Heart left ventricle (tissue), 16 donors: ENCODE measurements around the gene FBXL14. TPM values are rescaled to one million over a fixed set of nuclear protein-coding genes. Genes with fewer than 3 reads are reported as not detected.
A peak's percentile ranks its signal among the peaks of the same experiment; 100 is the strongest.

Experiments
- ATAC-seq, 4 donors: fragments of 200-7000 bp; cut with Tn5 transposase; one replicate each; pipeline ENCODE4 v1.9.1; 2020 to 2022; ENCODE audit warnings: moderate library complexity in 4 of 4, mild to moderate bottlenecking in 3 of 4, moderate number of reproducible peaks in 1 of 4
- DNase-seq, 5 donors: peaks; one replicate each; pipeline ENCODE4 v3.0.0-alpha.2; 2020
- H3K27ac ChIP-seq, 12 donors: fragments of 200-600 bp; sonication (generic) in 4 of 12; one replicate each; pipeline versions ENCODE4 v1.5.0 to v1.8.0; 2016 to 2022; ENCODE audit warnings: mild to moderate bottlenecking in 2 of 12
- H3K27me3 ChIP-seq, 9 donors: fragments of 200-600 bp; sonication (generic) in 2 of 9; one replicate each; pipeline versions ENCODE4 v1.5.1 to v1.8.0; 2016 to 2022; ENCODE audit warnings: mild to moderate bottlenecking in 3 of 9
- H3K36me3 ChIP-seq, 9 donors: fragments of 200-600 bp; sonication (generic) in 2 of 9; one replicate each; pipeline versions ENCODE4 v1.5.0 to v1.8.0; 2018 to 2022; ENCODE audit warnings: mild to moderate bottlenecking in 2 of 9
- H3K4me1 ChIP-seq, 12 donors: fragments of 200-600 bp; sonication (generic) in 4 of 12; one replicate each; pipeline versions ENCODE4 v1.5.0 to v1.8.0; 2016 to 2022; ENCODE audit warnings: mild to moderate bottlenecking in 3 of 12
- H3K4me3 ChIP-seq, 12 donors: fragments of 200-600 bp; sonication (generic) in 4 of 12; one replicate each; pipeline versions ENCODE4 v1.5.0 to v1.8.0; 2017 to 2022; ENCODE audit warnings: mild to moderate bottlenecking in 9 of 12, moderate library complexity in 4 of 12
- H3K9me3 ChIP-seq, 12 donors: fragments of 200-600 bp; sonication (generic) in 4 of 12; one replicate each; pipeline versions ENCODE4 v1.5.0 to v1.8.0; 2016 to 2022; ENCODE audit warnings: mild to moderate bottlenecking in 1 of 12
- POLR2A ChIP-seq, 2 donors: fragments of 450-650 bp; IDR thresholded peaks; one replicate each; pipeline ENCODE4 v1.6.1; 2017; ENCODE audit warnings: antibody characterized with exemption in 2 of 2, mild to moderate bottlenecking in 2 of 2, moderate library complexity in 2 of 2
- WGBS, 4 donors: extraction: QIAGEN DNeasy Blood & Tissue Kit in 2 of 4; methylation state at CpG; one replicate each; pipeline versions ENCODE4 v1.1.5 to v1.1.7; 2013 to 2018; 5-methylcytosine and 5-hydroxymethylcytosine counted together
- intact Hi-C, 10 donors: fragments of 100-400 bp; cut with DNase I; formaldehyde crosslinking; loops; one replicate each; pipeline versions ENCODE4 v1.11.1 to v1.14.2; 2022
- polyA plus RNA-seq, 2 donors: library from polyadenylated mRNA; stranded (reverse); fragments of 200-250 nt; gene quantifications; one replicate each; pipeline ENCODE4 v1.2.3, GENCODE V29; 2013
- total RNA-seq, 9 donors: library from RNA; depleted of rRNA in 2 of 9; stranded (reverse); fragments of >200 nt in 2 of 9; fragmentation: NEBNext Ultra II Directional in 3 of 9; extraction: Animal tissue kit (Norgen Biotek cat#: 25700) in 3 of 9; gene quantifications; one replicate each; pipeline versions ENCODE4 v1.1.0 to v1.2.4, GENCODE V29; 2016 to 2023
- TF ChIP-seq, protein P1 (sequence below), 12 donors: fragments of 200-600 bp; sonication (generic) in 4 of 12; IDR thresholded peaks; one replicate each; pipeline versions ENCODE4 v1.5.0 to v1.8.0; 2018 to 2022; ENCODE audit warnings: antibody characterized with exemption in 12 of 12, mild to moderate bottlenecking in 5 of 12
- donor health status: ischemic (EF 13 %, LVEDD 7.1; RV severe dilation, severe dysfunction).
- donor health status: healthy with polysubstance abuse.
- donor health status: DM: no; HTN: yes; CAD: no.
- donor health status: DM: no; HTN: no; CAD: no.
- donor health status: ischemic (EF 25% LVEDD 6.9; RV normal size, moderate dysfunction).
- donor health status: ischemic (EF 25% LVEDD 5.7; RV mildly dilated, moderate dysfunction).
- donor health status: healthy.
- donor health status: DM: yes; HTN: yes; CAD: no.
- donor health status: ischemic (EF 35%, LVEDD 5.7; RV mildly dilated, moderate dysfunction).
- donor health status: nonischemic (EF 11% LVEDD 7.7; RV severe dilation, severe dysfunction).
- donor health status: DM: yes; HTN: yes; CAD: no.
- donor health status: PGD.
- donor health status: ischemic (EF 29% LVEDD 5.4; RV normal size, mild dysfunction).
- donor health status: nonischemic (EF 23%, LVEDD 6.1; RV moderate dilation, normal function).

Gene FBXL14
- total and polyA plus RNA-seq, 11 donors = 1.7 to 10.1 (median 8.4) TPM

DNA sequence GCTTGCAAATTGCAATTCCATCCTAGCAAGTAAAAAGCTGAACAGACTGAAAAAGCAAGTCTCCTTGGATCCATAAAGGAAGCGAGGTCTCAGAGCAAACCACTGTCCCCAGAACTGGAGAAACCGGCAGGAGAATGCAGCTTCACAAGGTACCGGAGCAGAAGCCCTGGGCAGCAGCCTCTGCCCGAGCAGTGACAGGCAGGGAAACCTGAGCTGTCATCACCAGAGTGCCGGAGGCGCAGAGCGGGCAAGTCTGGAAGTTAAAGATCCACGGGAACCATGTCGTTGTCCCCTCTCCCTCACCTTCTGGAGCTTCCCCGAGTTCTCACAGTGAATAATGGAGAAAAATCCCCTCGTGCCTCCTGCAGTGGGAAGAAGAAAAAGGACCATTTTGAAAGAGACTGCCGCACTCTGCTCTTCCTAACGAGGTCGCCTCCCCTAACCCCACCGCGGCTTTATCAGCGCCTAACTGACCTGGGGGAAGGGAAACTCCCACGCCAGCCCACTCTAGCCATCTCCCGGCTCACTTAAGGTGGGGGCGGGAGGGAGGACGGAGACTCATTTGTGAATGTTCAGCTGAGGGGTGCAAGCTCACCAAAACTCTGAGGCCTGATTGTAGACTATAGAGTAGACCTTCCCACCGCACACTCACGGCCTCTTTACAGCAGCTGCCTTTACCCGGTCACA, 27.8 kb downstream of the FBXL14 start:
- 78 to 85% (median 83%) methylated on average over 24 of the region's 24 CpGs for WGBS, 4 donors
- no peaks in the 10 kb centered on the region for H3K27me3 ChIP-seq
- no peak overlapping the region for H3K27ac ChIP-seq
- peaks cover 0 to 17% (median 0%) of the 10 kb centered on the region in 9 donors for H3K36me3 ChIP-seq
- intact Hi-C loops = no loop called here
- TF ChIP-seq POLR2A (IDR thresholded peaks at IDR 0.05) = no peak
- TF ChIP-seq, protein P1, sequence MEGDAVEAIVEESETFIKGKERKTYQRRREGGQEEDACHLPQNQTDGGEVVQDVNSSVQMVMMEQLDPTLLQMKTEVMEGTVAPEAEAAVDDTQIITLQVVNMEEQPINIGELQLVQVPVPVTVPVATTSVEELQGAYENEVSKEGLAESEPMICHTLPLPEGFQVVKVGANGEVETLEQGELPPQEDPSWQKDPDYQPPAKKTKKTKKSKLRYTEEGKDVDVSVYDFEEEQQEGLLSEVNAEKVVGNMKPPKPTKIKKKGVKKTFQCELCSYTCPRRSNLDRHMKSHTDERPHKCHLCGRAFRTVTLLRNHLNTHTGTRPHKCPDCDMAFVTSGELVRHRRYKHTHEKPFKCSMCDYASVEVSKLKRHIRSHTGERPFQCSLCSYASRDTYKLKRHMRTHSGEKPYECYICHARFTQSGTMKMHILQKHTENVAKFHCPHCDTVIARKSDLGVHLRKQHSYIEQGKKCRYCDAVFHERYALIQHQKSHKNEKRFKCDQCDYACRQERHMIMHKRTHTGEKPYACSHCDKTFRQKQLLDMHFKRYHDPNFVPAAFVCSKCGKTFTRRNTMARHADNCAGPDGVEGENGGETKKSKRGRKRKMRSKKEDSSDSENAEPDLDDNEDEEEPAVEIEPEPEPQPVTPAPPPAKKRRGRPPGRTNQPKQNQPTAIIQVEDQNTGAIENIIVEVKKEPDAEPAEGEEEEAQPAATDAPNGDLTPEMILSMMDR (IDR thresholded peaks at IDR 0.05) = no peak
- DNase-seq = no peak
- peaks cover 0 to 11% (median 0%) of the 10 kb centered on the region in 12 donors for H3K4me1 ChIP-seq
- no peak for ATAC-seq
- no peaks in the 10 kb centered on the region for H3K9me3 ChIP-seq
- H3K4me3 ChIP-seq = no peak overlapping the region

GRCh38 chr12:1565172-1565571, 29.2 kb downstream of the FBXL14 start:
- Histone ChIP-seq H3K9me3 (no peaks in the 10 kb centered on the region), H3K27ac (no peak overlapping the region), H3K36me3 (peaks cover 0 to 17% (median 0%) of the 10 kb centered on the region in 9 donors), H3K27me3 (no peaks in the 10 kb centered on the region), H3K4me3 (no peak overlapping the region), H3K4me1 (peaks cover 0 to 11% (median 0%) of the 10 kb centered on the region in 12 donors)
- 92 to 96% (median 94%) methylated on average over 5 of the region's 5 CpGs for WGBS, 4 donors
- no peak for TF ChIP-seq POLR2A (IDR thresholded peaks at IDR 0.05)
- TF ChIP-seq, protein P1 (IDR thresholded peaks at IDR 0.05) = no peak
- intact Hi-C loops = no loop called here
- DNase-seq (no peak), ATAC-seq (no peak)

- no peak for ATAC-seq
- intact Hi-C loops = no loop called here
- WGBS, 4 donors = 90 to 95% (median 94%) methylated on average over 2 of the region's 2 CpGs
Measured at GRCh38 chr12:1564067-1564466, 30.3 kb downstream of the FBXL14 start.

DNA sequence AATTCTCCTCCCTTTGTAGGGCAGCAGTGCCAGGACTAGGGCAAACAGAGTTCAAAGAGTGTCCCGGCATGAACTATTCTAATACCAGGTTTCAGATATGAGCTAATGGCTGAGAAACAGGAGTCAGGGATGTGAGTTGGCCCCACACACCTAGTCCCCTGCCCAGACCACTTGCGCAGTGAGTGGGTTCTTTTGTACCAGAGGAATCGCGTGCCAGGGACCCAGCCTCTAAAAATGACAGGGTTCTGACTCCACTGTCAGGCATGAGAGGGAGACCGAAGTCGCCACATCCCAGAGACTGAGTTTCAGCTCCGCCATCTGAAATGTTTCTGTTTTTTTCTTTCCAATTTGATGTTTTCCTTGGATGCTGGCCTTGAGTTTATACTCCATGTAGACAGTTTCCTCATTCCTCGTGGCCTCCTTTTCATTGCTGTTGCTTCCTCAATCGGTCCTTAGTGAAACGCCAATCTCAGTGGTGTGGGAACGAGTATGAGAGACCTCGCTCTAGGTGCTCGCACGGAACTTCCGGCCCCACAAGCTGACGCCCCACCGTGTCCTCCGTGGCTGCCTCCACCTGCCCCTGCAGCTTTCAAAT, 31.5 kb downstream of the FBXL14 start:
- ATAC-seq (peak in 3 of 4 donors; percentile 25 to 43 (median 36)), DNase-seq (no peak)
- Histone ChIP-seq H3K27ac (no peak overlapping the region), H3K9me3 (no peaks in the 10 kb centered on the region), H3K4me1 (peaks cover 0 to 11% (median 0%) of the 10 kb centered on the region in 12 donors), H3K27me3 (no peaks in the 10 kb centered on the region), H3K4me3 (peak overlapping the region in 3 of 12 donors; percentile 7 to 24 (median 21)), H3K36me3 (peaks cover 0 to 17% (median 0%) of the 10 kb centered on the region in 9 donors)
- intact Hi-C loops = no loop called here
- 69 to 78% (median 72%) methylated on average over 18 of the region's 18 CpGs for WGBS, 4 donors
- TF ChIP-seq, protein P1 (IDR thresholded peaks at IDR 0.05) = no peak
- TF ChIP-seq POLR2A (IDR thresholded peaks at IDR 0.05) = no peak

More at GRCh38 chr12:1564067-1564466, 30.3 kb downstream of the FBXL14 start:
- Histone ChIP-seq H3K27me3 (no peaks in the 10 kb centered on the region), H3K9me3 (no peaks in the 10 kb centered on the region), H3K4me1 (peaks cover 0 to 11% (median 0%) of the 10 kb centered on the region in 12 donors), H3K4me3 (no peak overlapping the region), H3K36me3 (peaks cover 0 to 17% (median 0%) of the 10 kb centered on the region in 9 donors), H3K27ac (no peak overlapping the region)
- DNase-seq = no peak
- no peak for TF ChIP-seq POLR2A (IDR thresholded peaks at IDR 0.05)
- TF ChIP-seq, protein P1 (IDR thresholded peaks at IDR 0.05) = no peak
